Skeletal muscle tissue (tissue), 4 donors: ENCODE data around the gene DGKI. TPM values are rescaled to one million over a fixed set of nuclear protein-coding genes. Genes with fewer than 3 reads are reported as not detected.

ENCODE experiments used
- H3K27ac ChIP-seq: one replicate; pipeline ENCODE4 v1.7.0; 2013; ENCODE audit warnings: mild to moderate bottlenecking, low read depth, low read length, inconsistent platforms
- H3K27me3 ChIP-seq, 3 donors: one replicate each; pipeline ENCODE4 v1.7.0; 2013; ENCODE audit warnings: low read length in 3 of 3; ENCODE audit not compliant: control insufficient read depth in 3 of 3, insufficient read depth in 3 of 3
- H3K36me3 ChIP-seq, 3 donors: one replicate each; pipeline ENCODE4 v1.7.0; 2013; ENCODE audit warnings: low read length in 3 of 3; ENCODE audit not compliant: control insufficient read depth in 3 of 3, insufficient read depth in 3 of 3
- H3K4me1 ChIP-seq, 3 donors: one replicate each; pipeline ENCODE4 v1.7.0; 2013; ENCODE audit warnings: low read length in 3 of 3, mild to moderate bottlenecking in 3 of 3; ENCODE audit not compliant: control insufficient read depth in 3 of 3, insufficient read depth in 3 of 3
- H3K4me3 ChIP-seq, 3 donors: one replicate each; pipeline ENCODE4 v1.7.0; 2013; ENCODE audit warnings: low read length in 3 of 3
- H3K9ac ChIP-seq, 3 donors: one replicate each; pipeline ENCODE4 v1.7.0; 2013; ENCODE audit warnings: low read length in 3 of 3, mild to moderate bottlenecking in 3 of 3, moderate library complexity in 2 of 3, low read depth in 1 of 3
- H3K9me3 ChIP-seq, 3 donors: one replicate each; pipeline ENCODE4 v1.7.0; 2013; ENCODE audit warnings: low read length in 3 of 3; ENCODE audit not compliant: control insufficient read depth in 3 of 3
- total RNA-seq: library from RNA; depleted of rRNA; stranded (reverse); fragments of >200 nt; gene quantifications from one replicate; pipeline ENCODE4 v1.2.3, GENCODE V29; 2014
- donor health status: Osteomylitis.

DGKI gene
- total RNA-seq, 1 donor from 2014 or later = 1.0 TPM

GRCh38 chr7:137603043-137603442 lies 243.7 kb downstream of the DGKI start:
- H3K4me1 ChIP-seq = no peaks in the 10 kb centered on the region

GRCh38 chr7:137601642-137602041 lies 245.1 kb downstream of the DGKI start:
- Histone ChIP-seq H3K27ac (no peak overlapping the region), H3K9ac (no peak overlapping the region)

More at GRCh38 chr7:137603043-137603442, 243.7 kb downstream of the DGKI start:
- Histone ChIP-seq H3K9me3 (no peaks in the 10 kb centered on the region), H3K4me3 (no peak overlapping the region), H3K27me3 (no peaks in the 10 kb centered on the region), H3K36me3 (no peaks in the 10 kb centered on the region), H3K9ac (no peak overlapping the region), H3K27ac (no peak overlapping the region)

GRCh38 chr7:137597856-137598255 lies 248.9 kb downstream of the DGKI start:
- Histone ChIP-seq H3K4me3 (no peak overlapping the region), H3K27me3 (no peaks in the 10 kb centered on the region), H3K9me3 (no peaks in the 10 kb centered on the region), H3K27ac (no peak overlapping the region), H3K36me3 (no peaks in the 10 kb centered on the region), H3K4me1 (no peaks in the 10 kb centered on the region), H3K9ac (no peak overlapping the region)

More at GRCh38 chr7:137601642-137602041, 245.1 kb downstream of the DGKI start:
- Histone ChIP-seq H3K4me3 (no peak overlapping the region), H3K36me3 (no peaks in the 10 kb centered on the region), H3K9me3 (no peaks in the 10 kb centered on the region), H3K4me1 (no peaks in the 10 kb centered on the region), H3K27me3 (no peaks in the 10 kb centered on the region)

DNA sequence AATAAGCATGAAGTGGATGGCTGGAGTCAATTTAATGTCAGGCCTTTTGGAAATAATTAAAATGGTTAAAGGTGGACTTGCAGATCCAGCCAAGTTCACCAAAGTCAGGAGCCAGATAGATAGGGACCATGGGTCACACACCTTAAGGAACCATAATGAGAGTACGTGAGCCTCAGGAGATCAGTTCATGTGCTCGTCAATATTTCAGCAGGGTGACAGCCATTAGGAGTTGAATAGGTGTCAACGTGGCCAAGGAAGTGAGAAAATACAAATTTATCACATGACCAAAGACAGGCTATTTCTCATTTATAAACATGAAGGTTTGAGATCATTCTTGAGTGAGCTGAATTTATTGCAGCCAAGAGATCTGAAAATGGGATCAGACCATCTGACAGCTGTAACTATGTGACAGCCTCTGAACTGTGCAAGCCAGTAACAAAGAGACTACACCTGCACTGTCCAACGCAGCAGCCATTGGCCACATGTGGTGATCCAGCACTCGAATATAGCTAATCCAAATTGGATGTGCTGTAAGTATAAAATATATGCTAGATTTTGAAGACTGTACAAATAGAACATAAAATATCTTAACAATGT lies 253.6 kb downstream of the DGKI start:
- Histone ChIP-seq H3K27me3 (no peaks in the 10 kb centered on the region), H3K27ac (no peak overlapping the region), H3K9me3 (no peaks in the 10 kb centered on the region), H3K36me3 (no peaks in the 10 kb centered on the region), H3K4me3 (no peak overlapping the region), H3K9ac (no peak overlapping the region), H3K4me1 (no peaks in the 10 kb centered on the region)

GRCh38 chr7:137592232-137592896 lies 254.4 kb downstream of the DGKI start:
- Histone ChIP-seq H3K27ac (no peak overlapping the region), H3K9ac (no peak overlapping the region), H3K9me3 (no peaks in the 10 kb centered on the region), H3K36me3 (no peaks in the 10 kb centered on the region), H3K4me3 (no peak overlapping the region), H3K27me3 (no peaks in the 10 kb centered on the region), H3K4me1 (no peaks in the 10 kb centered on the region)

- no peaks in the 10 kb centered on the region for H3K36me3 ChIP-seq
- H3K27me3 ChIP-seq = no peaks in the 10 kb centered on the region
- no peak overlapping the region for H3K9ac ChIP-seq
- H3K4me1 ChIP-seq = no peaks in the 10 kb centered on the region
- no peak overlapping the region for H3K4me3 ChIP-seq
- no peak overlapping the region for H3K27ac ChIP-seq
- no peaks in the 10 kb centered on the region for H3K9me3 ChIP-seq
Observed at GRCh38 chr7:137591421-137591837, 255.3 kb downstream of the DGKI start.

- Histone ChIP-seq H3K4me3 (no peak overlapping the region), H3K4me1 (no peaks in the 10 kb centered on the region), H3K27me3 (no peaks in the 10 kb centered on the region), H3K9me3 (no peaks in the 10 kb centered on the region), H3K27ac (no peak overlapping the region), H3K9ac (no peak overlapping the region), H3K36me3 (no peaks in the 10 kb centered on the region)
Observed at GRCh38 chr7:137590756-137591305, 255.9 kb downstream of the DGKI start.

DNA sequence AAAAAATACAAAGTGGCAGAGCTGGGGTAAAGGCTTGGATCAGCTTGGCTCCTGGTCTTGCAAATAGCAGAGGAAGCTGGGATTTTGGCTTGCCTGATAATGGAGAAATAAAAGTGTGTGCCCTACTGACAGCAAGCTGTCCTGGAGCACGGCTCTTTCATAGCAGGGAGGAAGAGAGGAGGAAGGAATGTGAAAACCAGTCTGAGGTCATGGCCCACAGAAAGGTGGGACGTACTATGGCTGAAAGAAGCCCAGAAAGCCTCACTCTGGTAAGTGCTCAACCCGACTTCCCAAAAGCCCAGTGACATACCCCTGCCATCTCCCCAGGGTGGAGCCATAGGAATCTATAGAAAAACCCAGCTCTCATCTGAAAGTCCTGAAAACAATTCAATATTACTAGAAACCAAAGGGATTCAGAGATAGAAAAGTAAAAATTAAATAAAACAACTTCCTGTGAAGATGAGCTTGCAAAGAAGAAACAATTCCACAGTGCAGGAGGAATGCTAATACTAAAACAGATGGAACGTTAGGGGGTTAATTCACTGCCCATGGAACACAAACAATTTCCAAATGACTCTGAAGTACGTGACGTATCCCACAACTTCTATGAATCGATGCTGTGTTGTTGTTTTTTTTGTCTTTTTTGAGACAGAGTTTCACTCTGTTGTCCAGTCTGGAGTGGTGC lies 256.6 kb downstream of the DGKI start:
- Histone ChIP-seq H3K9ac (no peak overlapping the region), H3K4me3 (no peak overlapping the region), H3K27ac (no peak overlapping the region), H3K4me1 (no peaks in the 10 kb centered on the region), H3K27me3 (no peaks in the 10 kb centered on the region), H3K36me3 (no peaks in the 10 kb centered on the region), H3K9me3 (no peaks in the 10 kb centered on the region)

- Histone ChIP-seq H3K36me3 (no peaks in the 10 kb centered on the region), H3K9me3 (no peaks in the 10 kb centered on the region), H3K9ac (no peak overlapping the region), H3K27ac (no peak overlapping the region), H3K27me3 (no peaks in the 10 kb centered on the region), H3K4me1 (no peaks in the 10 kb centered on the region), H3K4me3 (no peak overlapping the region)
Observed at GRCh38 chr7:137587326-137587725, 259.4 kb downstream of the DGKI start.

DNA sequence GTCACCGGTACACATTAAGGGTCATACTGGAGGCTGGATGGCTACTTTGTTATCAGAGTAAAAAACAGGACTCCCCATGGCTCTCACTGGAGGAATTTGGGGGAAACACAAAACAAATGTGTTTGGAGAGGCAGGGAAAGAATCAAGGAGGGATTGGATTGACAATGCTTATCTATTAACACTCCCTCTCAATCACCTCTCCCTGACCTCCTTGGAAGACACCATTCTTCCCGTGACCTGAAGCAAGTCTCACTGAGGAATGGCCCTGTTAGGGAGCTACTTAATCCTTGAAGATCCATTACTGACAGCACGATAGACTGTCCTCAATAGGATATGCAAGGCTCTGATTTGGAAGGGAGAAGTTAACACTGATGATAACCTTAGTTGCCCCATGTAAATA lies 261.2 kb downstream of the DGKI start:
- Histone ChIP-seq H3K9ac (no peak overlapping the region), H3K36me3 (no peaks in the 10 kb centered on the region), H3K9me3 (no peaks in the 10 kb centered on the region), H3K27me3 (peaks cover 0 to 3% (median 0%) of the 10 kb centered on the region in 3 donors), H3K27ac (no peak overlapping the region), H3K4me3 (no peak overlapping the region), H3K4me1 (no peaks in the 10 kb centered on the region)
